Measurements from ENCODE around the gene SF3B5.

DNA sequence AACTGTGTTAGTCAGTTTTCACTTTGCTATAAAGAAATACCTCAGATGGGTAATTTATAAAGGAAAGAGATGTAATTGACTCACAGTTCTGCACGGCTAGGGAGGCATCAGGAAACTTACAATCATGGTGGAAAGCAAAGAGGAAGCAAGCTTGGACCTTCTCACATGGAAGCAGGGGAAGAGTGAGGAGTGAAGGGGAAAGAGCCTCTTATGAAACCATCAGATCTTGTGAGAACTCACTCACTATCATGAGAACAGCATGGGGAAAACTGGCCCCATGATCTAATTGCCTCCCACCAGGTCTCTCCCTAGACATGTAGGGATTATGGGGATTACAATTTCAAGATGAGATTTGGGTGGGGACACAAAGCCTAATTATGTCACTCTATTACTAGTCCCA lies 46.0 kb downstream of the SF3B5 start:
- TF ChIP-seq TAF1 (IDR thresholded peaks at IDR 0.05; ENCODE audit: low read depth, low read length): no peak
- TF ChIP-seq, protein P1, sequence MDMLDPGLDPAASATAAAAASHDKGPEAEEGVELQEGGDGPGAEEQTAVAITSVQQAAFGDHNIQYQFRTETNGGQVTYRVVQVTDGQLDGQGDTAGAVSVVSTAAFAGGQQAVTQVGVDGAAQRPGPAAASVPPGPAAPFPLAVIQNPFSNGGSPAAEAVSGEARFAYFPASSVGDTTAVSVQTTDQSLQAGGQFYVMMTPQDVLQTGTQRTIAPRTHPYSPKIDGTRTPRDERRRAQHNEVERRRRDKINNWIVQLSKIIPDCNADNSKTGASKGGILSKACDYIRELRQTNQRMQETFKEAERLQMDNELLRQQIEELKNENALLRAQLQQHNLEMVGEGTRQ (IDR thresholded peaks at IDR 0.05; ENCODE audit: low read length): no peak
